H1 (cell line): ENCODE measurements around the gene SLC4A9. TPM values are rescaled to one million over a fixed set of nuclear protein-coding genes. Genes with fewer than 3 reads are reported as not detected.

Experiments
- BACH1 ChIP-seq: IDR thresholded peaks from 2 replicates; pipeline ENCODE4 v1.6.1; 2012; ENCODE audit warnings: low read length, improper control_type of control experiment
- CHD2 ChIP-seq: IDR thresholded peaks from 2 replicates; pipeline ENCODE4 v1.6.1; 2012; ENCODE audit warnings: low read length, improper control_type of control experiment
- EGR1 ChIP-seq: IDR thresholded peaks from 2 replicates; pipeline ENCODE4 v1.6.1; 2011; ENCODE audit warnings: low read depth, low read length, borderline replicate concordance
- EZH2 ChIP-seq: fragments of 200-600 bp; sonication (generic); IDR thresholded peaks from 2 replicates; pipeline ENCODE4 v1.7.1; 2012; ENCODE audit warnings: low read depth, mild to moderate bottlenecking, moderate library complexity, low read length, inconsistent platforms; ENCODE audit not compliant: severe bottlenecking
- FOSL1 ChIP-seq: IDR thresholded peaks from 2 replicates; pipeline ENCODE4 v1.6.1; 2011; ENCODE audit warnings: mild to moderate bottlenecking, low read depth, low read length, moderate library complexity; ENCODE audit not compliant: insufficient read depth
- HDAC2 ChIP-seq, 2 experiments: fragments of 300-600 bp in 1 of 2; sonication (generic) in 1 of 2; IDR thresholded peaks; 2 replicates each; pipeline ENCODE4 v1.6.1; 2011 to 2012; ENCODE audit warnings: low read depth in 2 of 2, low read length in 2 of 2, mild to moderate bottlenecking in 2 of 2, moderate library complexity in 2 of 2, borderline replicate concordance in 1 of 2, inconsistent platforms in 1 of 2
- JUND ChIP-seq: IDR thresholded peaks from 2 replicates; pipeline ENCODE4 v1.6.1; 2011; ENCODE audit warnings: mild to moderate bottlenecking, improper control_type of control experiment, low read length
- KDM1A ChIP-seq: fragments of 200-600, 300-600 bp; sonication (generic); IDR thresholded peaks from 2 replicates; pipeline ENCODE4 v1.7.1; 2016; ENCODE audit warnings: mild to moderate bottlenecking, low read length, borderline replicate concordance
- POLR2A ChIP-seq, 2 experiments: IDR thresholded peaks; 1 replicate in 1 of 2; 2 replicates in 1 of 2; pipeline ENCODE4 v1.6.1; 2011; ENCODE audit warnings: low read depth in 2 of 2, low read length in 2 of 2, mild to moderate bottlenecking in 2 of 2; ENCODE audit errors: control extremely low read depth in 1 of 2
- POLR2AphosphoS5 ChIP-seq: IDR thresholded peaks from 2 replicates; pipeline ENCODE4 v1.6.1; 2011; ENCODE audit warnings: low read depth, low read length
- RFX5 ChIP-seq: IDR thresholded peaks from 2 replicates; pipeline ENCODE4 v1.6.1; 2011; ENCODE audit warnings: low read depth, low read length, improper control_type of control experiment, borderline replicate concordance
- SAP30 ChIP-seq: fragments of 300-600 bp; sonication (generic); IDR thresholded peaks from 2 replicates; pipeline ENCODE4 v1.7.1; 2012; ENCODE audit warnings: low read length, moderate library complexity, mild to moderate bottlenecking, inconsistent platforms; ENCODE audit not compliant: insufficient read depth, insufficient replicate concordance
- SIN3A ChIP-seq, 2 experiments: IDR thresholded peaks in 1 of 2; conservative IDR thresholded peaks in 1 of 2; 2 replicates each; pipeline ENCODE4 v1.6.1; 2011 to 2012; ENCODE audit warnings: low read length in 2 of 2, improper control_type of control experiment in 1 of 2, low read depth in 1 of 2, mild to moderate bottlenecking in 1 of 2
- SIRT6 ChIP-seq: IDR thresholded peaks from one replicate; pipeline ENCODE4 v1.7.1; 2012; ENCODE audit warnings: low read length, inconsistent platforms
- SP1 ChIP-seq: IDR thresholded peaks from 2 replicates; pipeline ENCODE4 v1.6.1; 2011; ENCODE audit warnings: low read depth, low read length
- SP4 ChIP-seq: IDR thresholded peaks from 2 replicates; pipeline ENCODE4 v1.6.1; 2012; ENCODE audit warnings: low read length, inconsistent platforms
- TAF1 ChIP-seq: IDR thresholded peaks from 2 replicates; pipeline ENCODE4 v1.6.1; 2011; ENCODE audit warnings: mild to moderate bottlenecking, low read depth, low read length
- TBP ChIP-seq: IDR thresholded peaks from 2 replicates; pipeline ENCODE4 v1.6.1; 2011; ENCODE audit warnings: low read depth, low read length, improper control_type of control experiment
- TCF12 ChIP-seq: IDR thresholded peaks from 2 replicates; pipeline ENCODE4 v1.6.1; 2011; ENCODE audit warnings: low read depth, mild to moderate bottlenecking, low read length
- TEAD4 ChIP-seq: IDR thresholded peaks from 2 replicates; pipeline ENCODE4 v1.6.1; 2012; ENCODE audit warnings: low read depth, low read length, inconsistent platforms, mixed read lengths
- YY1 ChIP-seq: IDR thresholded peaks from 2 replicates; pipeline ENCODE4 v1.6.1; 2011; ENCODE audit warnings: low read depth, mild to moderate bottlenecking, low read length
- polyA plus RNA-seq, 7 experiments: library from polyadenylated mRNA; depleted of rRNA in 3 of 7; stranded (reverse) in 5 of 7; unstranded in 2 of 7; fragments of >200 nt in 5 of 7; fragments of 200-250 nt in 2 of 7; gene quantifications; 1 replicate in 5 of 7; 2 replicates in 1 of 7; 4 replicates in 1 of 7; pipeline versions ENCODE4 v1.2.1 to v1.2.3, GENCODE V29; 2011 to 2013; ENCODE audit warnings: missing spikeins in 2 of 7, mixed read lengths in 2 of 7
- total RNA-seq: library from RNA; stranded (reverse); fragmentation: NEBNext Ultra II Directional; extraction: Animal tissue kit (Norgen Biotek cat#: 25700); gene quantifications from 2 replicates; pipeline ENCODE4 v1.2.1, GENCODE V29; 2021
- TF ChIP-seq, protein P1 (sequence below): IDR thresholded peaks from 2 replicates; pipeline ENCODE4 v1.6.1; 2012; ENCODE audit warnings: inconsistent platforms

The SLC4A9 gene
- total and polyA plus RNA-seq, 2 of the 8 experiments (the other 6 are each of a cell fraction or from before 2014, with no cell fraction given): 0.15 to 0.28 TPM

DNA sequence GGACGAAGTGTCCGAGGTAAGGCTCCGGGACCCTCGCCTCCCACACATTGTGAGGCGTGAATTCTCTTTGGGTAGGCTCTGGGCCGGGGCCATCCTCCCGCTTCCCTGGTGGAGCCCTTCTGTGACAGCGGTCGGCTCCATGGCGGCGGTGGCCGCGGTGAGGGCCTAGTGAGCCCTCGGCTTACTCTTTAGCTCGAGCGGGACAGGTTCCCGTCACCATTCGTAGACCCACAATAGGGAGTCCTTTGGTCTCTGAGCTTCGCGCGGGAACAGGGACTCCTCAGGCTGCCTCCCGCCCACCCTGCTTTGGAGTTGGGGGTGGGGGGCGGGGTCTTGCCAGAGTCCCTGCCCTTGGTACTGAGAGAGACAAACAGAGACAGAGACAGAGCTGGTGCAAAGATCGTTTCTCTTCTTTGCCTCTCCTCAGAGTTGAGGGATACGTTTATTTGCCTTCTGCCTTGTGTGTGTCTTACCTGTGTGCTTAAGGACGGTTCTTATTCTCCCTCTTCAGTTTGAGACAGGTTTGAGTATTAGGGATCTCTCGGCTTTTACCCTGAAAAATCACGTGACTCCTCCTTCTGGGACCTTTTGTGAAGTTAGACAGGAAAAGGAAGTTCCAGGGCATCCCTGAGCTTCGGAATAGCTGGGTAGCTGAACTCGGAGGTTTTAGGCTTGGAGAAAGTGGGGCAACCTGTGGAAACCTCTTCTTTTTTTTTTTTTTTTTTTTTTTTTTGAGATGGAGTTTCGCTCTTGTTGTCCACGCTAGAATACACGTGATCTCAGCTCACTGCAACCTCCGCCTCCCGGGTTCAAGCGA lies 42.5 kb downstream of the SLC4A9 start (continued):
- peak; percentile 96 for TF ChIP-seq SAP30
- TF ChIP-seq TEAD4: no peak
- TF ChIP-seq SIN3A (conservative IDR thresholded peaks at IDR 0.05 in 1 of 2, IDR thresholded peaks at IDR 0.05 in 1 of 2; ENCODE audit: low read depth in 1 of 2, low read length in 2 of 2): peak; percentile 87 to 97
- no peak for TF ChIP-seq SP4
- TF ChIP-seq SP1: peak; percentile 59; the same call in 1 of the 2 replicates
- TF ChIP-seq, protein P1, sequence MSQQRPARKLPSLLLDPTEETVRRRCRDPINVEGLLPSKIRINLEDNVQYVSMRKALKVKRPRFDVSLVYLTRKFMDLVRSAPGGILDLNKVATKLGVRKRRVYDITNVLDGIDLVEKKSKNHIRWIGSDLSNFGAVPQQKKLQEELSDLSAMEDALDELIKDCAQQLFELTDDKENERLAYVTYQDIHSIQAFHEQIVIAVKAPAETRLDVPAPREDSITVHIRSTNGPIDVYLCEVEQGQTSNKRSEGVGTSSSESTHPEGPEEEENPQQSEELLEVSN: no peak
- TF ChIP-seq YY1: 0 out of 2 replicates have a peak, but pooled peaks have one; percentile 13
- peak; percentile 15 to 41; a peak in 1 of 4 replicates for TF ChIP-seq HDAC2 (IDR thresholded peaks at IDR 0.05; ENCODE audit: borderline replicate concordance in 1 of 2, low read depth in 2 of 2, low read length in 2 of 2)
- no peak for TF ChIP-seq BACH1
- 0 out of 2 replicates have a peak, but pooled peaks have one; percentile 25 for TF ChIP-seq EGR1
- TF ChIP-seq POLR2A (IDR thresholded peaks at IDR 0.05; ENCODE audit: control extremely low read depth in 1 of 2, low read depth in 2 of 2, low read length in 2 of 2): peak; percentile 21 to 61
- peak; percentile 58; the same call in 1 of the 2 replicates for TF ChIP-seq POLR2AphosphoS5
- TF ChIP-seq EZH2: no peak
- TF ChIP-seq JUND: no peak
- peak; percentile 55; the same call in 1 of the 2 replicates for TF ChIP-seq TBP
- TF ChIP-seq FOSL1: no peak
- no peak for TF ChIP-seq RFX5
- 0 out of 2 replicates have a peak, but pooled peaks have one; percentile 44 for TF ChIP-seq TAF1
- no peak for TF ChIP-seq TCF12
- peak; percentile 77 for TF ChIP-seq CHD2
- TF ChIP-seq KDM1A: no peak
- no peak for TF ChIP-seq SIRT6
- TF ChIP-seq, all 59 proteins: peak for 14
